Measurements from ENCODE around the gene SLC17A5. TPM values are rescaled to one million over a fixed set of nuclear protein-coding genes. Genes with fewer than 3 reads are reported as not detected.
A peak's percentile ranks its signal among the peaks of the same experiment; 100 is the strongest.
"Not testable (repeated sequence)": the region's sequence is repeated elsewhere in the genome, so short reads cannot be mapped to it uniquely, and the experiment has no call there.

Gene SLC17A5
- total and polyA plus RNA-seq, 2 donors, result 8.5 to 30.8 TPM

DNA sequence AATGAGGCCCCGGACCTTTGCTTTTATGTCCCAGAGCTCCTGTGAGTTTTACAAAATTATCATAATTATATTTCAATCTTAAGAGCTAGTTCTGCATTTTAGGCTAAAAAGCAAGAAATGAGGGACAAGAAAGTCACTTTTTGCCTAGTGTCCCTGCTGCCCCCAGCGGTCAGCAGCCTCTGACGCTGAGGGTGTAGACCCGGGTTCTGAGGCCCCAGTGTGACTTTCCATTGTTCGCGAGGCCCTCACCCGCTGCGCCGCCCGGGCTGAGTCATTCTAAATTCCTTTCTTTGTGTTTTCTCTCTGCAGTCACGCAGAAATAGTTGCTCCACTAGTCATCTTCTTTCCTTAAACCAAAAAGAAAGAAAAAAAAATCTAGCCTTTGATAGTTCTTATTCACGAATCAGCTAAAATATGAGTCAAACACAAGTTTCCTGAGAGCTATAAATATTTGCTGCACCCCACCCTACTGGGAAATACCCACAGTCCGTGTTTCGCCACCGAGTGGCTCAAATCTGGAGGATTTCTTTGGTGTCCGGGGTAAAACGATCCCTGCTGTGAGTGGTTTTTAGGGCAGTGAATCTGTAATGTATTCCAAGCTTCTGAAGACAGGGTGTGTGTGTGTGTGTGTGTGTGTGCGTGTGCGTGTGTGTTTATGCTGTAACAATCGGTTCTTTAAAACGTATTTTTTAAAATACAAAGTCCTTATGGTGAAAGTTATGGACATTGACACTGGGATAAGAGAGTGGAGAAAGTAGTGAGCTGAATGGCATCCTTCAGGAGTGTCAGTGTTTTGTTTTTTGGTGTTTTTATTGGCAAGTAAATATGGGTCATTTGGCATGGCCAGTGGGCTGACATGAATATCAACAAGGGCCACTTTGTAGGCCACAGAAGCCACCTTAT is 73.3 kb downstream of the SLC17A5 start:
- Histone ChIP-seq H3K4me3 (ENCODE audit: low read depth, low read length) (no peak overlapping the region), H3K27ac (ENCODE audit: low read depth) (peak overlapping the region; percentile 89), H3K4me1 (ENCODE audit: insufficient read depth) (peaks cover 5% of the 10 kb centered on the region), H3K36me3 (ENCODE audit: insufficient read depth) (no peaks in the 10 kb centered on the region)
- peak; percentile 81 for DNase-seq (ENCODE audit: extremely low spot score)
- WGBS, result 3% methylated on average over 21 of the region's 21 CpGs

- H3K36me3 ChIP-seq (ENCODE audit: insufficient read depth), result no peaks in the 10 kb centered on the region
- 13% methylated on average over 4 of the region's 4 CpGs for WGBS
- DNase-seq (ENCODE audit: extremely low spot score), result peak; percentile 18
- peaks cover 5% of the 10 kb centered on the region for H3K4me1 ChIP-seq (ENCODE audit: insufficient read depth)
- no peak overlapping the region for H3K4me3 ChIP-seq (ENCODE audit: low read depth, low read length)
- peak overlapping the region; percentile 89 for H3K27ac ChIP-seq (ENCODE audit: low read depth)
These were observed 73.9 kb downstream of the SLC17A5 start for GRCh38 chr6:73579851-73580246.

DNA sequence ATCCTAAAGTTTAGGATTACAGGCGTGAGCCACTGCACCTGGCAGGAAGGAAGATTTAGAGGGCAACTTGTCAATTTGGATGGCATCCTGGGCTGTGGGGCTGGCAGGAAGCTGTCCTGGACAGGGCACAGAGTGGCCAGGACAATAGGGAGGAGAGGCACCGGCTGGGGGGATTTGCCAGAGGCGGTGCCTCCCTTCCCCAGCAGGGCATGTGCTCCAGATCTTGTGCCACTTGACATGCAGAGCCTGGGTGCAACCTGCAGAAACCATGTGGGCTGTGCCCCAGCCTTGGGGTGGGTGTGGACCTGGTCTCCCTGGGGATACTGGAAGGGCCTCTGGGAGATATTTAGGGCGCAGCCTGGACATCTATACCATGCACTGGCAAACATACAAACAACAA is 74.4 kb downstream of the SLC17A5 start:
- Histone ChIP-seq H3K4me3 (ENCODE audit: low read depth, low read length) (no peak overlapping the region), H3K27ac (ENCODE audit: low read depth) (peak overlapping the region; percentile 89), H3K36me3 (ENCODE audit: insufficient read depth) (no peaks in the 10 kb centered on the region), H3K4me1 (ENCODE audit: insufficient read depth) (peaks cover 5% of the 10 kb centered on the region)
- DNase-seq (ENCODE audit: extremely low spot score), result no peak
- WGBS, result 68% methylated on average over 4 of the region's 4 CpGs

DNA sequence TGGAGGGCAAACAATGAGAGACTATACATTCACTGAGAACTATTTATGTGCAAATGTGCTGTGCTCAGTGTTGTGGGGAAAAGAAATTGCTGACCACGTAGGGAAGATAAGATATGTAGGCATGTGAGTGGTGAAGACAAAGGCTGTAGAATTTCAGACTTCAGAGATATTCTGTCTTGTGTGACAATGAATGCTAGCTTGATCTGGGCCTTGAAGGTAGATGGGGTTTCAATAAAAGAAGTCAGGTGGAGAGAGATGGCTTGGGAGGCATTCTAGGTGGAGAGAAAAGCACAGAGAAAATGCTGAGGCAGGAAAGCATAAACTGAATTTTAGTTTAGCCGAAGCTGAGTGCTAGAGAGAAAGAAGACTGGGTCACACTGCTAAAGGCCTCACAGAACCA is 76.1 kb downstream of the SLC17A5 start:
- Histone ChIP-seq H3K4me3 (ENCODE audit: low read depth, low read length) (no peak overlapping the region), H3K27ac (ENCODE audit: low read depth) (no peak overlapping the region), H3K36me3 (ENCODE audit: insufficient read depth) (no peaks in the 10 kb centered on the region), H3K4me1 (ENCODE audit: insufficient read depth) (peaks cover 5% of the 10 kb centered on the region)
- WGBS, result 73% methylated on average over 2 of the region's 2 CpGs
- DNase-seq (ENCODE audit: extremely low spot score), result no peak

DNA sequence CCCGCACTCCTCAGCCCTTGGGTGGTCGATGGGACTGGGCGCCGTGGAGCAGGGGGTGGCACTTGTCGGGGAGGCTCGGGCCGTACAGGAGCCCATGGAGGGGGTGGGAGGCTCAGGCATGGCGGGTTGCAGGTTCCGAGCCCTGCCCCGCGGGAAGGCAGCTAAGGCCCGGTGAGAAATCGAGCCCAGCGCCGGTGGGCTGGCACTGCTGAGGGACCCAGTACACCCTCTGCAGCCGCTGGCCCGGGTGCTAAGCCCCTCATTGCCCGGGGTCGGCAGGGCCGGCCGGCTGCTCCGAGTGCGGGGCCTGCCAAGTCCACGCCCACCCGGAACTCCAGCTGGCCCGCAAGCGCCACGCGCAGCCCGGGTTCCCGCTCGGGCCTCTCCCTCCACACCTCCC is 81.3 kb downstream of the SLC17A5 start:
- WGBS, result 97% methylated on average over 32 of the region's 32 CpGs
- not testable (repeated sequence) for H3K36me3 ChIP-seq (ENCODE audit: insufficient read depth); H3K4me3 ChIP-seq (ENCODE audit: low read depth, low read length); H3K4me1 ChIP-seq (ENCODE audit: insufficient read depth); H3K27ac ChIP-seq (ENCODE audit: low read depth); DNase-seq (ENCODE audit: extremely low spot score)

- not testable (repeated sequence) for H3K4me3 ChIP-seq (ENCODE audit: low read depth, low read length); H3K27ac ChIP-seq (ENCODE audit: low read depth); DNase-seq (ENCODE audit: extremely low spot score); H3K4me1 ChIP-seq (ENCODE audit: insufficient read depth); H3K36me3 ChIP-seq (ENCODE audit: insufficient read depth)
- 86% methylated on average over 19 of the region's 19 CpGs for WGBS
These were observed 82.3 kb downstream of the SLC17A5 start for GRCh38 chr6:73571218-73572181.

DNA sequence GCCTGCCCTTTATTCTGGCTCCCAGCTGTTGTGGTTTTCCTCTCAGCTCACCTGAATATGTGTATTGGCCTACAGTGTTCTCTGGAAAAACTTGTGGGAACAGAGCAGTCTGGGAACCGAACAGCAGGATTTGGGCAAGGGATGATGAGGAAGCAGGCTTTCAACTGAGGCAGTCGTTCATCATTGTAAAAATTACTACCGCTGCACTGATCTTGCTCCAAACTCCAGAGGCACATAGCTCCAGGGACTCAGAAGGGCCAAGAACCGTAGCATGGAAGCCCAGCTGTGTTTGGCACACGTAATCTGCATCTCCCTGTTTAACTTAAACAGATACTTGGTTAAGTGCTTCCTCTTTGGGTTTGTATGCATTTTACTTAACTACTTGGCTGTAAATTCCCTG is 84.7 kb downstream of the SLC17A5 start:
- Histone ChIP-seq H3K36me3 (ENCODE audit: insufficient read depth) (no peaks in the 10 kb centered on the region), H3K4me3 (ENCODE audit: low read depth, low read length) (no peak overlapping the region), H3K4me1 (ENCODE audit: insufficient read depth) (no peaks in the 10 kb centered on the region), H3K27ac (ENCODE audit: low read depth) (no peak overlapping the region)
- DNase-seq (ENCODE audit: extremely low spot score), result no peak
- 60% methylated on average over 5 of the region's 5 CpGs for WGBS

- no peaks in the 10 kb centered on the region for H3K4me1 ChIP-seq (ENCODE audit: insufficient read depth)
- no peaks in the 10 kb centered on the region for H3K36me3 ChIP-seq (ENCODE audit: insufficient read depth)
- WGBS, result 75% methylated on average over 8 of the region's 8 CpGs
- DNase-seq (ENCODE audit: extremely low spot score), result no peak
- H3K27ac ChIP-seq (ENCODE audit: low read depth), result no peak overlapping the region
- H3K4me3 ChIP-seq (ENCODE audit: low read depth, low read length), result no peak overlapping the region
These were observed 86.7 kb downstream of the SLC17A5 start for GRCh38 chr6:73566954-73567591.

- H3K4me1 ChIP-seq (ENCODE audit: insufficient read depth); H3K36me3 ChIP-seq (ENCODE audit: insufficient read depth); H3K4me3 ChIP-seq (ENCODE audit: low read depth, low read length); H3K27ac ChIP-seq (ENCODE audit: low read depth); DNase-seq (ENCODE audit: extremely low spot score): not testable (repeated sequence)
- WGBS, result 91% methylated on average over 2 of the region's 2 CpGs
These were observed 87.3 kb downstream of the SLC17A5 start for GRCh38 chr6:73566486-73566871.

DNA sequence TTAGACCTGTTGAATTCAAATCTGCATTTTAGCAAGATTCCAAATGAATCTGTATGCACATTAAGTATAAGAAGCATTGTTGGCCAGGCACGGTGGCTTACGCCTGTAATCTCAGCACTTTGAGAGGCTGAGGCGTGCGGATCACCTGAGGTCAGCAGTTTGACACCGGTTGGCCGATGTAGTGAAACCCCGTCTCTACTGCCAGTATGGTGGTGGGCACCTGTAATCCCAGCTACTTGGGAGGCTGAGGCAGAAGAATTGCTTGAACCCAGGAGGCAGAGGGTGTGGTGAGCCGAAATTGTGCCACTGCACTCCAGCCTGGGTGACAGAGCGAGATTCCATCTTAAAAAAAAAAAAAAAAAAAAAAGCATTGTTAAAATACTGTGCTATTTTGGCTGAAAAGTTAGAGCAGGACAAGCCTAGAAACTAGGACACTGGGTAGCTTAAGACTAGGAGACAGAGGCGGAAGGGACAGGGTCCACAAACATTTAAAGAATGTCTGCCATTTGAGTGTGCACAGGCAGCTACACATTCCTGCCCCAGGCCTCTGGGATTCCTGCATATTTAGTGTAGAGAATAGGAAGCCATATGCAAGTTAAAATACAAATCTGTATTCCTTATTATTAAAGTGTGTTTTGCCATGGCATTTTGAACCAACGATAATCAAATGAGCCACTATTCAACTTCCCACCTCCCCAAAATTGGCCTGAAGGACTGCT is 87.9 kb downstream of the SLC17A5 start:
- Histone ChIP-seq H3K36me3 (ENCODE audit: insufficient read depth) (no peaks in the 10 kb centered on the region), H3K4me3 (ENCODE audit: low read depth, low read length) (no peak overlapping the region), H3K27ac (ENCODE audit: low read depth) (no peak overlapping the region), H3K4me1 (ENCODE audit: insufficient read depth) (no peaks in the 10 kb centered on the region)
- WGBS, result 94% methylated on average over 11 of the region's 11 CpGs
- DNase-seq (ENCODE audit: extremely low spot score), result no peak

- H3K4me1 ChIP-seq (ENCODE audit: insufficient read depth), result no peaks in the 10 kb centered on the region
- no peak overlapping the region for H3K4me3 ChIP-seq (ENCODE audit: low read depth, low read length)
- H3K27ac ChIP-seq (ENCODE audit: low read depth), result no peak overlapping the region
- DNase-seq (ENCODE audit: extremely low spot score), result no peak
- 95% methylated on average over 17 of the region's 17 CpGs for WGBS
- H3K36me3 ChIP-seq (ENCODE audit: insufficient read depth), result no peaks in the 10 kb centered on the region
These were observed 89.0 kb downstream of the SLC17A5 start for GRCh38 chr6:73564578-73565345.

- H3K4me3 ChIP-seq (ENCODE audit: low read depth, low read length), result no peak overlapping the region
- no peaks in the 10 kb centered on the region for H3K4me1 ChIP-seq (ENCODE audit: insufficient read depth)
- 86% methylated on average over 2 of the region's 2 CpGs for WGBS
- no peak overlapping the region for H3K27ac ChIP-seq (ENCODE audit: low read depth)
- no peaks in the 10 kb centered on the region for H3K36me3 ChIP-seq (ENCODE audit: insufficient read depth)
- DNase-seq (ENCODE audit: extremely low spot score), result no peak
These were observed 91.2 kb downstream of the SLC17A5 start for GRCh38 chr6:73562558-73562957.
